KMS-11 (cell line): Measurements from ENCODE around the gene CCDC142.

Source experiments
- H2AFZ ChIP-seq: fragments of 200-600 bp; sonication (generic); 2 replicates; pipeline ENCODE4 v1.6.1; 2016; ENCODE audit warnings: antibody characterized with exemption, mixed run types, low read depth
- H3K27ac ChIP-seq: fragments of 200-600 bp; sonication (generic); 2 replicates; pipeline ENCODE4 v1.6.1; 2016; ENCODE audit warnings: mild to moderate bottlenecking, mixed run types
- H3K27me3 ChIP-seq: fragments of 200-600 bp; sonication (generic); 2 replicates; pipeline ENCODE4 v1.6.1; 2017; ENCODE audit warnings: mild to moderate bottlenecking, low read depth, mixed run types, moderate library complexity; ENCODE audit not compliant: insufficient read depth
- H3K36me3 ChIP-seq: fragments of 200-600 bp; sonication (generic); 2 replicates; pipeline ENCODE4 v1.6.1; 2017; ENCODE audit warnings: mild to moderate bottlenecking, mixed run types; ENCODE audit not compliant: insufficient read depth
- H3K4me1 ChIP-seq: fragments of 200-600 bp; sonication (generic); 2 replicates; pipeline ENCODE4 v1.6.1; 2016; ENCODE audit warnings: mild to moderate bottlenecking, low read depth, mixed run types; ENCODE audit not compliant: poor library complexity, severe bottlenecking
- H3K4me2 ChIP-seq: fragments of 200-600 bp; sonication (generic); 2 replicates; pipeline ENCODE4 v1.7.0; 2016; ENCODE audit warnings: mild to moderate bottlenecking, mixed run types
- H3K4me3 ChIP-seq: fragments of 200-600 bp; sonication (generic); IDR thresholded peaks from 2 replicates; pipeline ENCODE4 v1.6.1; 2017; ENCODE audit warnings: low read depth, low read length, mixed read lengths; ENCODE audit not compliant: insufficient read depth
- H3K79me2 ChIP-seq: fragments of 200-600 bp; sonication (generic); 2 replicates; pipeline ENCODE4 v1.6.1; 2016; ENCODE audit warnings: low read depth, mixed run types; ENCODE audit not compliant: insufficient read depth
- H3K9ac ChIP-seq: fragments of 200-600 bp; sonication (generic); 2 replicates; pipeline ENCODE4 v1.6.1; 2016; ENCODE audit warnings: mild to moderate bottlenecking, mixed run types
- H4K20me1 ChIP-seq: fragments of 200-600 bp; sonication (generic); 2 replicates; pipeline ENCODE4 v1.6.1; 2016; ENCODE audit warnings: mild to moderate bottlenecking, mixed run types; ENCODE audit not compliant: insufficient read depth
- CTCF ChIP-seq: fragments of 200-600 bp; sonication (generic); conservative IDR thresholded peaks from 2 replicates; pipeline ENCODE4 v1.6.1; 2017; ENCODE audit warnings: low read depth, mild to moderate bottlenecking, antibody characterized with exemption, low read length, moderate library complexity, mixed read lengths

CCDC142 gene

GRCh38 chr2:74425523-74425922, 57.3 kb downstream of the CCDC142 start:
- Histone ChIP-seq H3K27me3 (no peaks in the 10 kb centered on the region), H4K20me1 (no peaks in the 10 kb centered on the region), H3K4me1 (peaks cover 11% of the 10 kb centered on the region), H3K27ac (no peak overlapping the region), H2AFZ (no peak overlapping the region), H3K4me3 (no peak overlapping the region), H3K36me3 (no peaks in the 10 kb centered on the region), H3K4me2 (no peak overlapping the region), H3K79me2 (no peaks in the 10 kb centered on the region), H3K9ac (no peak overlapping the region)
- no peak for TF ChIP-seq CTCF

GRCh38 chr2:74424995-74425406, 57.8 kb downstream of the CCDC142 start:
- Histone ChIP-seq H3K9ac (no peak overlapping the region), H3K4me2 (no peak overlapping the region), H3K4me1 (peaks cover 14% of the 10 kb centered on the region), H2AFZ (no peak overlapping the region), H3K27me3 (no peaks in the 10 kb centered on the region), H4K20me1 (no peaks in the 10 kb centered on the region), H3K4me3 (no peak overlapping the region), H3K27ac (no peak overlapping the region), H3K36me3 (no peaks in the 10 kb centered on the region), H3K79me2 (no peaks in the 10 kb centered on the region)
- TF ChIP-seq CTCF = no peak

- H3K4me2 ChIP-seq = no peak overlapping the region
- no peaks in the 10 kb centered on the region for H3K79me2 ChIP-seq
- H3K36me3 ChIP-seq = no peaks in the 10 kb centered on the region
- H3K9ac ChIP-seq = no peak overlapping the region
- no peak overlapping the region for H3K4me3 ChIP-seq
- no peak overlapping the region for H3K27ac ChIP-seq
- H4K20me1 ChIP-seq = no peaks in the 10 kb centered on the region
- H2AFZ ChIP-seq = no peak overlapping the region
- H3K27me3 ChIP-seq = no peaks in the 10 kb centered on the region
- H3K4me1 ChIP-seq = peaks cover 14% of the 10 kb centered on the region
- TF ChIP-seq CTCF = no peak
Measured at GRCh38 chr2:74424139-74424992, 58.4 kb downstream of the CCDC142 start.
